ENCODE data around the gene NEMP2. TPM values are rescaled to one million over a fixed set of nuclear protein-coding genes. Genes with fewer than 3 reads are reported as not detected.

The NEMP2 gene
- total RNA-seq: 1 to 10 TPM; 8.7 to 9.6 TPM

GRCh38 chr2:190534310-190535120 is at the start of gene NEMP2:
Gene NEMP2 (minus strand): TSS chr2:190534722. CDS start chr2:190534655, 67 bp downstream.

Small RNA genes lying within 50 kb of the gene (small RNA-seq; reads per million reads assigned to genes)
- 0 reads per million in 2 donors for gene RN7SKP179

Other genes with a start within 250 kb of the NEMP2 start
- 10 to 100 TPM; 13.1 to 23.3 TPM for gene HIBCH, start 214.9 kb downstream of the NEMP2 start, total RNA-seq
- 10 to 100 TPM in 1 of 2 donors, 1 to 10 TPM in 1; 7.6 to 11.3 TPM for gene INPP1, start 191.1 kb downstream of the NEMP2 start, total RNA-seq
- 10 to 100 TPM in 1 of 2 donors, 1 to 10 TPM in 1; 8.0 to 16.2 TPM for gene MFSD6, start 126.4 kb downstream of the NEMP2 start, total RNA-seq
- 10 to 100 TPM; 33.3 to 63.0 TPM for gene NAB1, start 114.4 kb upstream of the NEMP2 start, total RNA-seq

Data from melanocyte of skin (primary cell).